WTC11 (cell line): ENCODE data around the gene CTIF.

Experiments
- KAT7 ChIP-seq: sonication (generic); formaldehyde crosslinking; IDR thresholded peaks from 2 replicates; pipeline ENCODE4 v1.8.1; 2023; ENCODE audit warnings: missing genetic modification reagents, mild to moderate bottlenecking, borderline replicate concordance
- NFYB ChIP-seq: sonication (generic); formaldehyde crosslinking; conservative IDR thresholded peaks from 2 replicates; pipeline ENCODE4 v1.8.0; 2022; ENCODE audit warnings: low read depth, missing genetic modification reagents
- RELA ChIP-seq: sonication (generic); formaldehyde crosslinking; IDR thresholded peaks from 2 replicates; pipeline ENCODE4 v1.8.1; 2022; ENCODE audit warnings: missing genetic modification reagents, mild to moderate bottlenecking, borderline replicate concordance
- ZNF423 ChIP-seq: fragments of 250-450 bp; sonication (Bioruptor Pico); IDR thresholded peaks from 2 replicates; pipeline ENCODE4 v2.1.2; 2022; ENCODE audit warnings: mild to moderate bottlenecking, moderate library complexity
- TF ChIP-seq, protein P1 (sequence below): sonication (generic); formaldehyde crosslinking; IDR thresholded peaks from 2 replicates; pipeline ENCODE4 v1.8.1; 2022; ENCODE audit warnings: low read depth, missing genetic modification reagents, borderline replicate concordance
- TF ChIP-seq, protein P2 (sequence below): fragments of 200-600 bp; IDR thresholded peaks from 2 replicates; pipeline ENCODE4 v1.8.0; 2022; ENCODE audit warnings: antibody characterized with exemption
- TF ChIP-seq, protein P3 (sequence below): sonication (generic); formaldehyde crosslinking; IDR thresholded peaks from 2 replicates; pipeline ENCODE4 v1.8.0; 2022; ENCODE audit warnings: mild to moderate bottlenecking, missing genetic modification reagents

DNA sequence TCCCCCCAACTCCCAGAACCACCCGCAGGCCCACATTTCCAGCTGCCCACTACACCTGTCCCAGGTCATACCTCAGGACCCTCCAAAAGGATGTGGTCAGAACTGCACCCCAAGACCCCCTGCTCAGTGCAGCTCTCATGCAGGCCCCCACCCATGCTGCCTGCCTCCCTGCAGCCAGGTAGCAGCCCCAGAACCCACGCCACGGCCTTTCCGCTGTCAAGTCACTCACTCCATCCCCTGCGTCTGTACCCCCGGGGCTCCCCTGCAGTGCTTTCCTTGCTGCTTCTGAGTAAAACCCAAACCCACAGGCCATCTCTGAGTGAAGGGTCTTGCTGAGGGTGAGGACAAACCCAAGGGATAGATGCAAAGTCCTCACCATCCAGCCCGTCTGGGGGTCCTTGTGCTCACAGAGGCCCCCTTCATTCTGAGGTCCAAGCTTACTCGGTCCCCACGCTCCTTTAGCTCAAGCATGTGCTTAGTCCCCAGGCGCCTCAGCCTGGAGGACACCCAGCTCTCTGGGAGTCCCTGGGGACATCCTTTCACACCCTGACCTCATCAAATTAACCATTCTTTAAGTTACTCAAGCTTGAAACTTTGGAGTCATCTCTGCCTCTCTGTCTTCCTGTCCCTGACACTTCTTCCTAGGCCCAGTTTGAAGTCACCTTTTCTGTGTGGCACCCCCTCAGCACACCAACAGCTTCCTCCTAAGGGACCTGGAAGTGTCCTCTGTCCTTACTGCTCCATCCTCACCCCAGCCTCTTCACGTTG is 281.8 kb downstream of the CTIF start:
- TF ChIP-seq, protein P1, sequence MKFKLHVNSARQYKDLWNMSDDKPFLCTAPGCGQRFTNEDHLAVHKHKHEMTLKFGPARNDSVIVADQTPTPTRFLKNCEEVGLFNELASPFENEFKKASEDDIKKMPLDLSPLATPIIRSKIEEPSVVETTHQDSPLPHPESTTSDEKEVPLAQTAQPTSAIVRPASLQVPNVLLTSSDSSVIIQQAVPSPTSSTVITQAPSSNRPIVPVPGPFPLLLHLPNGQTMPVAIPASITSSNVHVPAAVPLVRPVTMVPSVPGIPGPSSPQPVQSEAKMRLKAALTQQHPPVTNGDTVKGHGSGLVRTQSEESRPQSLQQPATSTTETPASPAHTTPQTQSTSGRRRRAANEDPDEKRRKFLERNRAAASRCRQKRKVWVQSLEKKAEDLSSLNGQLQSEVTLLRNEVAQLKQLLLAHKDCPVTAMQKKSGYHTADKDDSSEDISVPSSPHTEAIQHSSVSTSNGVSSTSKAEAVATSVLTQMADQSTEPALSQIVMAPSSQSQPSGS (CRISPR knock-in tag), result no peak
- TF ChIP-seq, protein P2, sequence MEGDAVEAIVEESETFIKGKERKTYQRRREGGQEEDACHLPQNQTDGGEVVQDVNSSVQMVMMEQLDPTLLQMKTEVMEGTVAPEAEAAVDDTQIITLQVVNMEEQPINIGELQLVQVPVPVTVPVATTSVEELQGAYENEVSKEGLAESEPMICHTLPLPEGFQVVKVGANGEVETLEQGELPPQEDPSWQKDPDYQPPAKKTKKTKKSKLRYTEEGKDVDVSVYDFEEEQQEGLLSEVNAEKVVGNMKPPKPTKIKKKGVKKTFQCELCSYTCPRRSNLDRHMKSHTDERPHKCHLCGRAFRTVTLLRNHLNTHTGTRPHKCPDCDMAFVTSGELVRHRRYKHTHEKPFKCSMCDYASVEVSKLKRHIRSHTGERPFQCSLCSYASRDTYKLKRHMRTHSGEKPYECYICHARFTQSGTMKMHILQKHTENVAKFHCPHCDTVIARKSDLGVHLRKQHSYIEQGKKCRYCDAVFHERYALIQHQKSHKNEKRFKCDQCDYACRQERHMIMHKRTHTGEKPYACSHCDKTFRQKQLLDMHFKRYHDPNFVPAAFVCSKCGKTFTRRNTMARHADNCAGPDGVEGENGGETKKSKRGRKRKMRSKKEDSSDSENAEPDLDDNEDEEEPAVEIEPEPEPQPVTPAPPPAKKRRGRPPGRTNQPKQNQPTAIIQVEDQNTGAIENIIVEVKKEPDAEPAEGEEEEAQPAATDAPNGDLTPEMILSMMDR, result no peak
- no peak for TF ChIP-seq NFYB (CRISPR knock-in tag)
- TF ChIP-seq, protein P3, sequence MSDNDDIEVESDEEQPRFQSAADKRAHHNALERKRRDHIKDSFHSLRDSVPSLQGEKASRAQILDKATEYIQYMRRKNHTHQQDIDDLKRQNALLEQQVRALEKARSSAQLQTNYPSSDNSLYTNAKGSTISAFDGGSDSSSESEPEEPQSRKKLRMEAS (CRISPR knock-in tag), result no peak
- no peak for TF ChIP-seq RELA
- no peak for TF ChIP-seq ZNF423 (CRISPR knock-in tag)
- TF ChIP-seq KAT7, result no peak
